Activated B cell treated with CpG ODN at 0.5 μM for 24 hours (primary cell): ENCODE results near the gene SFXN5. TPM values are rescaled to one million over a fixed set of nuclear protein-coding genes. Genes with fewer than 3 reads are reported as not detected.
"Not testable (repeated sequence)": the region's sequence is repeated elsewhere in the genome, so short reads cannot be mapped to it uniquely, and the experiment has no call there.

Experiments used
- ATAC-seq: fragments of 200-7000 bp; cut with Tn5 transposase; one replicate; pipeline ENCODE4 v1.10.0; 2021; ENCODE audit warnings: low read depth, mild to moderate bottlenecking, moderate library complexity
- CTCF ChIA-PET: fragments of 350-600 bp; sonication (Branson Sonifier 250); formaldehyde crosslinking; loops from one replicate; lab custom pipeline; 2021; ENCODE audit warnings: antibody characterized with exemption; lab: Charles Lee
- POLR2A ChIA-PET: fragments of 350-600 bp; sonication (Branson Sonifier 250); formaldehyde crosslinking; loops from one replicate; lab custom pipeline; 2021; ENCODE audit warnings: antibody characterized with exemption; lab: Charles Lee
- DNase-seq: peaks from one replicate; pipeline ENCODE4 v3.0.0; 2022
- H3K27ac Mint-ChIP-seq: one replicate; pipeline ENCODE4 v1.8.0; 2020; ENCODE audit warnings: mixed read lengths
- H3K27me3 Mint-ChIP-seq: one replicate; pipeline ENCODE4 v1.8.0; 2021; ENCODE audit warnings: mixed read lengths
- H3K36me3 Mint-ChIP-seq: one replicate; pipeline ENCODE4 v1.8.0; 2021; ENCODE audit warnings: low read depth, mixed read lengths
- H3K4me1 Mint-ChIP-seq: one replicate; pipeline ENCODE4 v1.8.0; 2021; ENCODE audit warnings: mixed read lengths
- H3K4me3 Mint-ChIP-seq: one replicate; pipeline ENCODE4 v1.8.0; 2020; ENCODE audit warnings: mild to moderate bottlenecking, mixed read lengths
- H3K9me3 Mint-ChIP-seq: one replicate; pipeline ENCODE4 v1.8.0; 2020; ENCODE audit warnings: mixed read lengths
- CTCF ChIP-seq: fragments of 200-600 bp; IDR thresholded peaks from one replicate; pipeline ENCODE4 v1.8.0; 2022; ENCODE audit warnings: antibody characterized with exemption, mild to moderate bottlenecking
- intact Hi-C: fragments of 100-400 bp; cut with micrococcal nuclease; formaldehyde crosslinking; loops from one replicate; pipeline ENCODE4 v1.15.1; 2024
- total RNA-seq: library from RNA; stranded (reverse); gene quantifications from 2 replicates; pipeline ENCODE4 v1.2.3, GENCODE V29; 2022

SFXN5 gene
- total RNA-seq, 1 donor from 2014 or later, result 13.9 TPM

DNA sequence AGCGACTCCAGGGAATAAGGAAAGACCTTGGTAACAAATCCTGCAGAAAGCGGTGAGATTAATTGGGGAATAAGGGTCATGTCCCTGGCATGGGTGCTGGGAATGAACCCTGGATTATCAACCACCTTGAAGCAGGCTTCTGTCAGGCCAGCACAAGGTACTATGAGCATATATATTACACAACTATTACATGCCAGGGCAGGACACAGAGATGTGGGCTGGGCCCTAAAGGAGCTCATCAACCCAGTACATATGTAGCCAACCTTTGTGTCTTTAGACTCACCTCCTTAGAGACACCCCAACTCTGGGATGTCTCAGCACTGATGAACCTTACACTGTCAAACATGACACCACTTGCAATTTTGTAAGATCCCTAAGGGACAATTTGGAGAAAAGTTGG lies 3.4 kb downstream of the SFXN5 start:
- Mint-ChIP-seq H3K36me3 (peaks cover 5% of the 10 kb centered on the region), H3K27ac (no peak overlapping the region), H3K27me3 (no peaks in the 10 kb centered on the region), H3K4me3 (no peak overlapping the region), H3K9me3 (no peaks in the 10 kb centered on the region), H3K4me1 (peaks cover 18% of the 10 kb centered on the region)
- POLR2A ChIA-PET, result no interaction called here
- no peak for ATAC-seq
- CTCF ChIA-PET, result no interaction called here
- TF ChIP-seq CTCF, result no peak
- DNase-seq, result no peak
- intact Hi-C loops, result no loop called here

GRCh38 chr2:73067043-73067442 lies 4.5 kb downstream of the SFXN5 start:
- ATAC-seq (no peak), DNase-seq (no peak)
- Mint-ChIP-seq H3K36me3 (peaks cover 5% of the 10 kb centered on the region), H3K9me3 (no peaks in the 10 kb centered on the region), H3K4me3 (no peak overlapping the region), H3K27ac (no peak overlapping the region), H3K4me1 (peaks cover 14% of the 10 kb centered on the region), H3K27me3 (no peaks in the 10 kb centered on the region)
- TF ChIP-seq CTCF, result no peak
- ChIA-PET CTCF (no interaction called here), POLR2A (no interaction called here)
- intact Hi-C loops, result no loop called here

- H3K4me1 Mint-ChIP-seq, H3K9me3 Mint-ChIP-seq, H3K4me3 Mint-ChIP-seq, intact Hi-C loops, DNase-seq, H3K36me3 Mint-ChIP-seq, H3K27ac Mint-ChIP-seq, POLR2A ChIA-PET, H3K27me3 Mint-ChIP-seq, ATAC-seq: not testable (repeated sequence)
- CTCF ChIA-PET, result interaction anchor here (0.6 kb wide), 1 partner anchor 316 kb away, joined by 3 read pairs; no protein-coding TSS in a partner anchor
Measured at GRCh38 chr2:73065070-73065469, 6.4 kb downstream of the SFXN5 start.

GRCh38 chr2:73063909-73064875 lies 7.3 kb downstream of the SFXN5 start:
- no peaks in the 10 kb centered on the region for H3K27me3 Mint-ChIP-seq
- ATAC-seq (no peak), DNase-seq (no peak)
- H3K27ac Mint-ChIP-seq, result no peak overlapping the region
- no peak for TF ChIP-seq CTCF
- H3K4me1 Mint-ChIP-seq, result peaks cover 1% of the 10 kb centered on the region
- peaks cover 2% of the 10 kb centered on the region for H3K36me3 Mint-ChIP-seq
- CTCF ChIA-PET, result interaction anchor here (0.6 kb wide), 1 partner anchor 317 kb away, joined by 3 read pairs; no protein-coding TSS in a partner anchor
- H3K4me3 Mint-ChIP-seq, result no peak overlapping the region
- POLR2A ChIA-PET, result no interaction called here
- intact Hi-C loops, result no loop called here
- H3K9me3 Mint-ChIP-seq, result no peaks in the 10 kb centered on the region

GRCh38 chr2:73063472-73063871 lies 8.0 kb downstream of the SFXN5 start:
- Mint-ChIP-seq H3K27me3 (no peaks in the 10 kb centered on the region), H3K9me3 (no peaks in the 10 kb centered on the region), H3K4me3 (no peak overlapping the region), H3K4me1 (no peaks in the 10 kb centered on the region), H3K27ac (no peak overlapping the region), H3K36me3 (peaks cover 2% of the 10 kb centered on the region)
- intact Hi-C loops, result no loop called here
- DNase-seq, result no peak
- ATAC-seq, result no peak
- ChIA-PET POLR2A (no interaction called here), CTCF (no interaction called here)
- TF ChIP-seq CTCF, result no peak
